ENCODE results near the gene STPG4. TPM values are rescaled to one million over a fixed set of nuclear protein-coding genes. Genes with fewer than 3 reads are reported as not detected.

STPG4 gene
- total RNA-seq, 4 donors from 2014 or later, result not detected

GRCh38 chr2:47043891-47044239 lies 111.2 kb downstream of the STPG4 start:
- WGBS, result 37% methylated on average over 4 of the region's 4 CpGs
- intact Hi-C loops (cut with DNase I), result no loop called here

GRCh38 chr2:47043142-47043890 lies 111.8 kb downstream of the STPG4 start:
- intact Hi-C loops (cut with DNase I), result no loop called here
- H3K4me3 ChIP-seq, result peak overlapping the region in 1 of 4 donors; percentile 18
- no peaks in the 10 kb centered on the region for H3K9me3 ChIP-seq
- H3K4me1 ChIP-seq, result peaks cover 55 to 64% (median 63%) of the 10 kb centered on the region in 4 donors
- DNase-seq (ENCODE audit: extremely low spot score), result no peak
- TF ChIP-seq POLR2A (IDR thresholded peaks at IDR 0.05; ENCODE audit: low read depth), result no peak
- TF ChIP-seq EP300 (IDR thresholded peaks at IDR 0.05), result no peak
- TF ChIP-seq POLR2AphosphoS5 (IDR thresholded peaks at IDR 0.05), result peak in 1 of 2 donors; percentile 76
- TF ChIP-seq, protein P1, sequence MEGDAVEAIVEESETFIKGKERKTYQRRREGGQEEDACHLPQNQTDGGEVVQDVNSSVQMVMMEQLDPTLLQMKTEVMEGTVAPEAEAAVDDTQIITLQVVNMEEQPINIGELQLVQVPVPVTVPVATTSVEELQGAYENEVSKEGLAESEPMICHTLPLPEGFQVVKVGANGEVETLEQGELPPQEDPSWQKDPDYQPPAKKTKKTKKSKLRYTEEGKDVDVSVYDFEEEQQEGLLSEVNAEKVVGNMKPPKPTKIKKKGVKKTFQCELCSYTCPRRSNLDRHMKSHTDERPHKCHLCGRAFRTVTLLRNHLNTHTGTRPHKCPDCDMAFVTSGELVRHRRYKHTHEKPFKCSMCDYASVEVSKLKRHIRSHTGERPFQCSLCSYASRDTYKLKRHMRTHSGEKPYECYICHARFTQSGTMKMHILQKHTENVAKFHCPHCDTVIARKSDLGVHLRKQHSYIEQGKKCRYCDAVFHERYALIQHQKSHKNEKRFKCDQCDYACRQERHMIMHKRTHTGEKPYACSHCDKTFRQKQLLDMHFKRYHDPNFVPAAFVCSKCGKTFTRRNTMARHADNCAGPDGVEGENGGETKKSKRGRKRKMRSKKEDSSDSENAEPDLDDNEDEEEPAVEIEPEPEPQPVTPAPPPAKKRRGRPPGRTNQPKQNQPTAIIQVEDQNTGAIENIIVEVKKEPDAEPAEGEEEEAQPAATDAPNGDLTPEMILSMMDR (IDR thresholded peaks at IDR 0.05), result peak in 1 of 3 experiments; percentile 12
- no peaks in the 10 kb centered on the region for H3K27me3 ChIP-seq
- H3K36me3 ChIP-seq, result peaks cover 14 to 38% (median 27%) of the 10 kb centered on the region in 4 donors
- peak overlapping the region; percentile 84 to 97 (median 92) for H3K27ac ChIP-seq (replicated peaks in 1 of 4)
- 40% methylated on average over 7 of the region's 8 CpGs for WGBS

More at GRCh38 chr2:47043891-47044239, 111.2 kb downstream of the STPG4 start:
- DNase-seq (ENCODE audit: extremely low spot score), result no peak
- H3K4me3 ChIP-seq, result no peak overlapping the region
- H3K4me1 ChIP-seq, result peaks cover 54 to 59% (median 58%) of the 10 kb centered on the region in 4 donors
- H3K27ac ChIP-seq (replicated peaks in 1 of 4), result peak overlapping the region; percentile 84 to 97 (median 92)
- no peak for TF ChIP-seq POLR2A (IDR thresholded peaks at IDR 0.05; ENCODE audit: low read depth)
- no peak for TF ChIP-seq EP300 (IDR thresholded peaks at IDR 0.05)
- TF ChIP-seq, protein P1 (IDR thresholded peaks at IDR 0.05), result no peak
- no peak for TF ChIP-seq POLR2AphosphoS5 (IDR thresholded peaks at IDR 0.05)
- no peaks in the 10 kb centered on the region for H3K9me3 ChIP-seq
- H3K36me3 ChIP-seq, result peaks cover 14 to 41% (median 30%) of the 10 kb centered on the region in 4 donors
- H3K27me3 ChIP-seq, result no peaks in the 10 kb centered on the region

GRCh38 chr2:47041891-47042684 lies 113.0 kb downstream of the STPG4 start:
- no peak for DNase-seq (ENCODE audit: extremely low spot score)
- no peaks in the 10 kb centered on the region for H3K27me3 ChIP-seq
- TF ChIP-seq POLR2AphosphoS5 (IDR thresholded peaks at IDR 0.05) (no peak), POLR2A (IDR thresholded peaks at IDR 0.05; ENCODE audit: low read depth) (no peak), EP300 (IDR thresholded peaks at IDR 0.05) (no peak)
- TF ChIP-seq, protein P1 (IDR thresholded peaks at IDR 0.05), result no peak
- no peaks in the 10 kb centered on the region for H3K9me3 ChIP-seq
- H3K27ac ChIP-seq (replicated peaks in 1 of 4), result peak overlapping the region; percentile 84 to 97 (median 92)
- peaks cover 5 to 34% (median 20%) of the 10 kb centered on the region in 4 donors for H3K36me3 ChIP-seq
- WGBS, result 69% methylated on average over 11 of the region's 11 CpGs
- H3K4me3 ChIP-seq, result no peak overlapping the region
- peaks cover 55 to 77% (median 75%) of the 10 kb centered on the region in 4 donors for H3K4me1 ChIP-seq
- intact Hi-C loops (cut with DNase I), result no loop called here

- H3K9me3 ChIP-seq, result no peaks in the 10 kb centered on the region
- H3K4me3 ChIP-seq, result no peak overlapping the region
- peaks cover 56 to 87% (median 86%) of the 10 kb centered on the region in 4 donors for H3K4me1 ChIP-seq
These were observed 114.0 kb downstream of the STPG4 start for GRCh38 chr2:47041063-47041462.

More at GRCh38 chr2:47041063-47041462, 114.0 kb downstream of the STPG4 start:
- 34% methylated on average over 7 of the region's 8 CpGs for WGBS
- TF ChIP-seq, protein P1 (IDR thresholded peaks at IDR 0.05), result no peak
- TF ChIP-seq EP300 (IDR thresholded peaks at IDR 0.05) (no peak), POLR2AphosphoS5 (IDR thresholded peaks at IDR 0.05) (peak; percentile 26 to 51), POLR2A (IDR thresholded peaks at IDR 0.05; ENCODE audit: low read depth) (no peak)
- Histone ChIP-seq H3K36me3 (peaks cover 0 to 24% (median 10%) of the 10 kb centered on the region in 4 donors), H3K27ac (replicated peaks in 1 of 4) (peak overlapping the region; percentile 84 to 97 (median 92)), H3K27me3 (no peaks in the 10 kb centered on the region)
- DNase-seq (ENCODE audit: extremely low spot score), result no peak
- intact Hi-C loops (cut with DNase I), result no loop called here

All from esophagus muscularis mucosa (tissue), 4 donors.